ENCODE data around the gene WAS.

The WAS gene

DNA sequence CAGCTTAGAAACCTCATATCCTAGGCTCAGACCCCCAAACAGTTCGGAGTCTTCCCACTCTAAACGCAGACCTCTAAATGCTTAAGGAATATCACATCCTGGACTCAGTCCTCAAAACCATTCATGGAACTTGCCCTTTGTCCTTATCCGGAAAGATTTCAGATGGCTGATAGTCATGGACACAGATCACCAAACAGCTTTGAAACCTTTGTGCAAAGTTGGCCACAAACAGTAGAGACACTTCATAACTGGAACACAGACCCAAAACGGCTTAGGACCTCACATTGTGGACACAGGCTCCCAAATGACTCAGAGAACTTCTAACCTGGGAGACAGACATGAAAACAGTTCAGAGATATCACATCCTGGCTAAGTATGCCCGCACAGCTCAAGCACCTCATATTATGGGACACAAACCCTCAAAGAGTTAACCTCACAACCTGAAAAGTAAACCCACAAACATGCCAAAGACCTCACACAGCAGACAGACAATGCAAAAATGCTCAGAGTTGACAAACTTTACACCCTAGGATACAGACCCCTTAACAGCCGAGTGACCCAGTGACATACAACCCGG, 28.4 kb downstream of the WAS start:
- peaks cover 62% of the 10 kb centered on the region for H3K36me3 Mint-ChIP-seq
- CTCF ChIA-PET, result no interaction called here
- H3K27ac Mint-ChIP-seq, result peak overlapping the region; percentile 96
- H3K4me1 Mint-ChIP-seq, result peaks cover 69% of the 10 kb centered on the region
- peak overlapping the region; percentile 64 for H3K4me3 Mint-ChIP-seq
- no peak for DNase-seq
- peaks cover 35% of the 10 kb centered on the region for H3K9me3 Mint-ChIP-seq
- H3K27me3 Mint-ChIP-seq, result no peaks in the 10 kb centered on the region

DNA sequence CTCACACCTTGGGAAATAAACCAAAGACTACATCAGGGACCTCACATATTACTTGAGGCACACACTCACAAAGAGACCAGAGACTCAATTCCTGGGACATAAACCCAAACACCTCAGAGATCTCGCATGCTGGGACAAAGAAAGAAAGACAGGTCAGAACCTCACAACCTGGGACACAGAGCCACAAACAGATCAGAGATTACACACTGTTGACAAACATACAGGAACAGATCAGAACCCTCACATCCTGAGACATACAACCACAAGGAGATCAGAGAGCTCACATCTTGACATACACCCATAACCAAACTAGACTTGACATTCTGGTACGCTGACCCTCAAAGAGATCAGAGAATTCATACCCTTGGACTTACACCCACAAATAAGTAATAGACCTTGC, 30.2 kb downstream of the WAS start:
- CTCF ChIA-PET, result no interaction called here
- Mint-ChIP-seq H3K4me1 (peaks cover 80% of the 10 kb centered on the region), H3K36me3 (peaks cover 62% of the 10 kb centered on the region)

DNA sequence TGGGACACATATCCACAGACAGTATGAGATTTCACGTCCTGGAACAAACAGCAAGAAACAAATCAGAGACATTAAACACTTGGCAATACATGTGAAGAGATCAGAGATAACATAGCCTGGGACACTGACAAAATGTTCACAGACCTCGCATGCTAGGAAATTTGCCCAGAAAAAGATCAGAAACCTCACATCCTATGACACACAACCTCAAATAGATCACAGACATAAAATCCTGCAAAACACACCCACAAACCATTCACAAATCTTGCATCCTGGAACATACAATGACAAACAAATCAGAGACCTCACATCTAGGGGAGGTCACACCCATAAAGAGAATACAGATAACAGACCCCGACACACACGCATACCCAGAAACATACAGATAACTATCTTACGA, 31.0 kb downstream of the WAS start:
- peaks cover 61% of the 10 kb centered on the region for H3K36me3 Mint-ChIP-seq
- peaks cover 84% of the 10 kb centered on the region for H3K4me1 Mint-ChIP-seq
- peak overlapping the region; percentile 96 for H3K27ac Mint-ChIP-seq
- peaks cover 49% of the 10 kb centered on the region for H3K9me3 Mint-ChIP-seq
- DNase-seq, result peak; percentile 21
- CTCF ChIA-PET, result no interaction called here
- H3K27me3 Mint-ChIP-seq, result no peaks in the 10 kb centered on the region
- H3K4me3 Mint-ChIP-seq, result peak overlapping the region; percentile 8

More for the DNA sequence above, 30.2 kb downstream of the WAS start:
- H3K4me3 Mint-ChIP-seq, result peak overlapping the region; percentile 64
- H3K27me3 Mint-ChIP-seq, result no peaks in the 10 kb centered on the region
- peak; percentile 22 for DNase-seq
- H3K27ac Mint-ChIP-seq, result peak overlapping the region; percentile 96
- H3K9me3 Mint-ChIP-seq, result peaks cover 46% of the 10 kb centered on the region

DNA sequence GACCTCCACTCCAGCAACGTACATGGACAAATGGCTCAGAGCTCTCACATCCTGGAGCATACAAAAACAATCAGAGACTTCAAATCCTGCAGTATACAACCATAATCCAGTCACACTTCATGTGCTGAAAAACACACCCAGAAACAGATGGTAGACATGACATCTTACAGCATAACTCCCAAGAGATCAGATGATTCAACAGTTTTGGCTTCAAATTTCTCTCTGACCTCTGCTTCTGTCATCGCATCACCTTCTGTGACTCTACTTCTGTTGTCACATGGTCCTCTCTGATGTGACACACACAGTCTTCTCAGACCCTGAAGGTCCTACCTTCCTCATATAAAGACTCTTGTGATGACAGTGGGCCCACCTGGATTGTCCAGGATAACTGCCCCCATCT, 31.5 kb downstream of the WAS start:
- CTCF ChIA-PET, result no interaction called here
- DNase-seq, result no peak
- H3K4me3 Mint-ChIP-seq, result peak overlapping the region; percentile 8
- no peaks in the 10 kb centered on the region for H3K27me3 Mint-ChIP-seq
- H3K36me3 Mint-ChIP-seq, result peaks cover 60% of the 10 kb centered on the region
- peaks cover 84% of the 10 kb centered on the region for H3K4me1 Mint-ChIP-seq
- peak overlapping the region; percentile 96 for H3K27ac Mint-ChIP-seq
- H3K9me3 Mint-ChIP-seq, result peaks cover 49% of the 10 kb centered on the region

DNA sequence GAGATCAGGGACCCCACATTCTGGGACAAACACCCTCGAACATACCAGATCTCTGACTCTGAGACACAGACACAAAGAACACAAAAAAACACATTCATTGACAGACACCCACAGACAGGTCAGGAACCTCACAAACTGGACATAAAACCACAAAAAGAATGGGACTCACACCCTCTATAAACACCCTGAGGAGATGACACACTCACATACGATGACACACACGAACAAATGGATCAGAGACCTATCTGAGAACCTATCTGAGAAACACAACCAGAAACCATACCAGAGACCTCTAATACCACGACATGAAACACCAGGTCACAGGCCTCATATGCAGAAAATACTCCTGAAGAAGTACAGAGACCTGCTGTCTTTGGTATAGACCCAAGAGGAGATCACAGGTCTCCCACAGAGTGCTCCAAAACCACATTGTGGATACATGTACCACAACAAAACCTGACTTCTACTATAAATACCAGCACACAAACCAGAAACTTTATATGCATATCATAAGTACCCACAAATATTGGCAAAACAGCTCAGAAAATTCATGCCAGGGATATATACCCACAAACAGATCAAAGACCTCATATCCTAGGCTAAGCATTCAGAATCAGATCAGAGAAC, 32.4 kb downstream of the WAS start:
- peaks cover 75% of the 10 kb centered on the region for H3K4me1 Mint-ChIP-seq
- CTCF ChIA-PET, result no interaction called here
- H3K9me3 Mint-ChIP-seq, result peaks cover 45% of the 10 kb centered on the region
- H3K4me3 Mint-ChIP-seq, result no peak overlapping the region
- H3K27me3 Mint-ChIP-seq, result no peaks in the 10 kb centered on the region
- peaks cover 50% of the 10 kb centered on the region for H3K36me3 Mint-ChIP-seq
- DNase-seq, result no peak
- peak overlapping the region; percentile 96 for H3K27ac Mint-ChIP-seq

DNA sequence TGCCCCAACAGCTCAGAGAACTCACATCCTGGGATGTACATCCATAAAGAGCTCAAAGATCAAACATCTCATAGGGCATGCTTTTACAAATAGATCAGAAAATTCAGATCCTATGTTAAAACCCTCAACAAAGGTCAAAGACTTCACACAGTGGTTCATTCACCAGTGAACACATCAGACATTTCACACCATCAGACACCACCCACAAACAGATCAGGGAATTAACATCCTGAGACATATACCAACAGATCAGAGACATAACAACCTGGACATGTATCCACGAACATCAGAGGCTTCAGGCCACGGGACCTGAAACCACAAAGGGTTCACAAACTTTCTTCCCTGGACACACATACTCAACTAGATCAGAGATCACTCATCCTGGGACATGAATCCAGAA, 36.4 kb downstream of the WAS start:
- CTCF ChIA-PET, result no interaction called here
- H3K36me3 Mint-ChIP-seq, result peaks cover 27% of the 10 kb centered on the region
- H3K27me3 Mint-ChIP-seq, result no peaks in the 10 kb centered on the region
- no peak overlapping the region for H3K27ac Mint-ChIP-seq
- DNase-seq, result no peak
- no peak overlapping the region for H3K4me3 Mint-ChIP-seq
- H3K4me1 Mint-ChIP-seq, result peaks cover 38% of the 10 kb centered on the region
- peaks cover 31% of the 10 kb centered on the region for H3K9me3 Mint-ChIP-seq

DNA sequence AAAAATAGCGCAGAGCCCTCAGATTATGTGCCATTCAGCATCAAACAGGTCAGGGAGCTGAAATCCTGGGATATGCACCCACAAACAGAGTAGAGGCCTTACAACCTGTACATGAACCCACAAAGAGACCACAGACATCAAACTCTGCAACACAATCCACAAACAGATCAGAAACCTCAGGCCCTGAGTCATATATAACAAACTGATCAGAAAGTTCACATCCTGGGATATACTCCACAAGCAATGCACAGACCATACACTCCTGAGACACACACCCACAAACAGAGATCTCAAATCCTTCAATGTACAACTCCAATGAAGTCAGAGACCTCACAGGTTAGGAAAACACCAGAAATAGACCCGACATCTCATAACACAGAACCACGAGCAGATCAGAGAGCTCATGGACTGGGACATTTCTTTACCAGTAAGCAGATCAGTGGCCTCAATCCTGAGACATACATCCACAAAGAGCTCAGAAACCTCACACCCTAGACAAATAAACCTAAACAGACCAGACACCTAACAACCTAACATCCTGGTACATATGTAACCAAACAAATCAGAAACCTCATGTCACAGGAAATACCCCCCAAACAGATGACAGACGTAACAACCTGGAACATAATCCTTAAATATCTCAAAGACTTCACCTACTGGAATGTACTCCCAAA, 37.1 kb downstream of the WAS start:
- peaks cover 36% of the 10 kb centered on the region for H3K4me1 Mint-ChIP-seq
- no peak for DNase-seq
- no peaks in the 10 kb centered on the region for H3K27me3 Mint-ChIP-seq
- H3K36me3 Mint-ChIP-seq, result peaks cover 30% of the 10 kb centered on the region
- no peak overlapping the region for H3K27ac Mint-ChIP-seq
- H3K9me3 Mint-ChIP-seq, result peaks cover 27% of the 10 kb centered on the region
- no peak overlapping the region for H3K4me3 Mint-ChIP-seq
- CTCF ChIA-PET, result no interaction called here

DNA sequence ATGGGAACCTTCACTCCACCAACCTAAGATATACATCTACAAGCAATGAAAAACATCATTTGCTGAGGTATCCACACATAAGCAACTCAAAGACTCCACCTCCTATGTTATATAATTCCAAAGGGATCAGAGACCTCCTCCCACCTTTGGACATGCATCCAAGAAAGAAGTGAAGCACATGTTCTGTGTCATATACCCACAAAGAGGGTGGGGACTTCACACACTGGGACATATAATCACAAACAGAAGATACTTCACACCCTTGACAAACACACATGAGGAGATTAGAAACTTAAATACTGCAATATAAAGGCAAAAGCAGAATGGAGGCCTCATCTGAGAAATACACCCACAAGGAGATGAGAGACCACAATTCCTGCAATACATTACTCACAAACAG, 38.3 kb downstream of the WAS start:
- no peak for DNase-seq
- CTCF ChIA-PET, result no interaction called here
- H3K36me3 Mint-ChIP-seq, result peaks cover 30% of the 10 kb centered on the region
- H3K27me3 Mint-ChIP-seq, result no peaks in the 10 kb centered on the region
- no peak overlapping the region for H3K27ac Mint-ChIP-seq
- H3K4me1 Mint-ChIP-seq, result peaks cover 36% of the 10 kb centered on the region
- H3K9me3 Mint-ChIP-seq, result peaks cover 26% of the 10 kb centered on the region
- no peak overlapping the region for H3K4me3 Mint-ChIP-seq

DNA sequence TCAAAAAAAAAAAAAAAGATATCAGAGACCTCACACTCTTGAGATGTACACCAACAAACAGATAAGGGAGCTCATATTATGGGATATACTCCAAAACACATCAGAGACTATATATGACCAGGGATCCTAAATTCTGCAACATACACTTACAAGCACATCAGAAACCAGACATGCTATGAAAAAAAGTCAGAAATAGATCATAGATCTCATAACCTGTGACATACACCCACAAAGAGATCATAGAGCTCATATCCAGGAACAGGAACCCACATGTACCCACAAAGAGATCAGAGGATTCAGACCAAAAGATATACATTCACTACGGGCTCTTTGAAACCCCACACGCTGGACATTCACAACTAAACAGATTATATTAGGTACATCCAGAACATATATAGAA, 43.0 kb downstream of the WAS start:
- CTCF ChIA-PET, result interaction anchor here (0.5 kb wide), 1 partner anchor 10 kb away, joined by 6 read pairs; no protein-coding TSS in a partner anchor
- peaks cover 33% of the 10 kb centered on the region for H3K9me3 Mint-ChIP-seq
- no peak overlapping the region for H3K4me3 Mint-ChIP-seq
- H3K36me3 Mint-ChIP-seq, result peaks cover 42% of the 10 kb centered on the region
- no peak overlapping the region for H3K27ac Mint-ChIP-seq
- H3K27me3 Mint-ChIP-seq, result no peaks in the 10 kb centered on the region
- H3K4me1 Mint-ChIP-seq, result peaks cover 37% of the 10 kb centered on the region
- no peak for DNase-seq

DNA sequence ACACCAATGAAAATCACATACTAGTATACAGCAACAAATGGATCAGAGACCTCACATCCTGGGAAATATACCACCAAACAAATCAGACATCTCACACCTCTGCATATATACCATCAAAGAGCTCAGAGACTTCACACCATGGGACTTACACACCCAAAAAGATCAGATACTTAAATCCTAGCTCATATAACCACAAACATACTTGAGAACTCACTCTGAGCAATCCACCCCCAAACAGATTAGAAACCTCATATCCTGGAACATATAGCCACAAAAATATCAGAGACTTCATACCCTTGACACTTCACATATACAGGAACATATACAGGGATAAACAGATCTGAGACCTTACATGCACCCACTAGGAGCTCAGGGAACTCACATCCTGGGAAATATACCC, 45.1 kb downstream of the WAS start:
- Mint-ChIP-seq H3K27me3 (no peaks in the 10 kb centered on the region), H3K27ac (no peak overlapping the region), H3K9me3 (peaks cover 33% of the 10 kb centered on the region), H3K36me3 (peaks cover 50% of the 10 kb centered on the region), H3K4me3 (no peak overlapping the region), H3K4me1 (peaks cover 37% of the 10 kb centered on the region)
- DNase-seq, result no peak
- CTCF ChIA-PET, result no interaction called here

DNA sequence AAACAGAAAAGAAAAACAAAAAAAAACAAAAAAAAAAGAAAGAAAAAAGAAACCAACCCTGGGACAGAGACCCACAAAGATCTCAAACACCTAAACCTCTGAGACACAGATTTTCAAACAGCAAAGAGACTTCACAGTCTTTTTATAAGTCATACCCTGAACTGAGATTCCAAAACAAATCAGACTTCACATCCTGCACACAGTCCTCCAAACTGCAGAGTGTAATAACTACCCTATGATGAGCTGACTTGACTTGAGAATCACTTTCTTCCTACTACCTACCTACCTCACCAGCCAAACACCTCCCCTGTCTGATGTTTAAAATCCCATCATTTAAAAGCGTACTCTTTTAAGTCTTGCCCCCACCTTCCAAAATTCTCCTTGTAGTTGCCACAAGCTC, 52.7 kb downstream of the WAS start:
- peak overlapping the region; percentile 98 for H3K27ac Mint-ChIP-seq
- peaks cover 26% of the 10 kb centered on the region for H3K4me1 Mint-ChIP-seq
- H3K27me3 Mint-ChIP-seq, result no peaks in the 10 kb centered on the region
- H3K4me3 Mint-ChIP-seq, result peak overlapping the region; percentile 96
- peaks cover 13% of the 10 kb centered on the region for H3K36me3 Mint-ChIP-seq
- H3K9me3 Mint-ChIP-seq, result no peaks in the 10 kb centered on the region
- CTCF ChIA-PET, result interaction anchor here (0.6 to 1.0 kb wide), 2 partner anchors 10 to 23 kb away, joined by 3 to 6 read pairs; no protein-coding TSS in a partner anchor
- no peak for DNase-seq

DNA sequence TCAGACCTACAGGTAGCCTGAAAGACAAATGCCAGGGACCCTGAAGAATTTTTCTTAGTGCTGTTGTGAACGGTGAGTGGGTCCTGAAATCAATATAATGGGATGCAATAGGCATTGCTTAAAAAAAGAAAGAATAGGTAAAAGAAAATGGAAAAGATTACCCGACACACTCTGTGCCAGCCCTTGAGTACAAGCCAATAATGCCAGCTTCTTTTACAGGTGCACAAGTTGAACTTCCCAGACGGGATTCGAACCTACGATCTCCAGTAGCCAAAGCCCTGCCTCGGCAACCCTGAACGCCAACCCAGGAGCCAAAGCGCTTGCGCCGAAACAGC, 53.2 kb downstream of the WAS start:
- H3K4me3 Mint-ChIP-seq, result peak overlapping the region; percentile 96
- no peaks in the 10 kb centered on the region for H3K9me3 Mint-ChIP-seq
- peak overlapping the region; percentile 98 for H3K27ac Mint-ChIP-seq
- peaks cover 26% of the 10 kb centered on the region for H3K4me1 Mint-ChIP-seq
- H3K36me3 Mint-ChIP-seq, result peaks cover 13% of the 10 kb centered on the region
- CTCF ChIA-PET, result interaction anchor here (0.6 to 1.0 kb wide), 2 partner anchors 10 to 24 kb away, joined by 3 to 6 read pairs; no protein-coding TSS in a partner anchor
- no peaks in the 10 kb centered on the region for H3K27me3 Mint-ChIP-seq
- no peak for DNase-seq

DNA sequence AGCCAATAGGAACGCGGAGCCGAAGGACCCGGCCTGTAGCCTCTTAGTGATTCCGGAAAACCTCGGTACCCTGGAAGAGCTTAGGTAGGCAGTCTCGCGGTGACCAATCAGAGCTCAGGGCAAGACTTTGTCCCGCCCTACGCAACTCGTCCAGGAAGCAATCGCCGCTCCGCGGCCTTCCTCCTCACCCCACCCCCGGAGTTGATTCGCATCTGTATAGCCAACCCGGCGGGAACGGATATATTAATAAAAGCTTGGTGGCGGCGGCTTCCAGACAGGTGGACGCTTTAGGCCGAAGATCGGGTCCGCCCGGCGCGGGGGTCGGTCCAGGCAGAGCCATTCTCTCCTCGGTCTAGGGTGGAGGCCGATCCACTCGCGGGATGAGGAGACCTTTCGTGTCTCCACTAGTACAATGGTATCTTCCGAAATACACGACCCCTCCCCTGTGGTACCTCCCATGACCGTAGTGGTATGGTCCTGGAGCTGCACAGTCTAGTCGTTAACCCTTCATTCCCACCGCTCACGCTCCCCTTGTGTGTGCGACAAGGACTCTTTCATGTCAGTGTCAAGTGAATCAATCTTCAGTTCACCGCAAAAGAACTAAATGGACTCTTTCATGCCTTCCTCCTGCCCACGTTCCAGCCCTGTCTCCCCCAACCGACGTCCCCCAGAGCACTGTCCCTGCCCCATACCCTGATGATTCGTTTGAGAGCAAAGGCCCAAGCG, 53.8 kb downstream of the WAS start:
- Mint-ChIP-seq H3K36me3 (peaks cover 10% of the 10 kb centered on the region), H3K9me3 (no peaks in the 10 kb centered on the region), H3K4me3 (peak overlapping the region; percentile 96), H3K27ac (peak overlapping the region; percentile 98), H3K27me3 (no peaks in the 10 kb centered on the region), H3K4me1 (peaks cover 26% of the 10 kb centered on the region)
- DNase-seq, result peak; percentile 92
- CTCF ChIA-PET, result interaction anchor here (1.0 kb wide), 1 partner anchor 24 kb away, joined by 3 read pairs; no protein-coding TSS in a partner anchor

DNA sequence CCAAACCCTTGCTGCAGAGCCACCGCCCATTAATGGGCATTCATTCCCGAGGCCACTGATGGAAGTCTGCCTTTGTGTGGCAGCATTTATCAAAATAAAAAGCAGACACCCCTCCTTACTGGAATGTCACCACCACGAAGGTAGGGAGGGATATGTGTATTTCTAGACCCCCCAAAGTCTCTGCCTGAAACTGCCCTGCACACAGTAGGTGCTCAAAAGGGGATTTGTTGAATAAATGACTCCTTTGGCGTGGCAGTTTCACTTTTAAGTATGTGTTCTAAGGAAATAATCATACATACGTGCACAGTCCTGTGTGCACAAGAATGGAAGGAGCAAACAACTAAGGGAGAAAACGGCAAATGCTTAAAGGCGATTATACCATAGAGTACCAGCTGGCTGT, 54.3 kb downstream of the WAS start:
- peak overlapping the region; percentile 96 for H3K4me3 Mint-ChIP-seq
- no peak for DNase-seq
- no peaks in the 10 kb centered on the region for H3K27me3 Mint-ChIP-seq
- H3K36me3 Mint-ChIP-seq, result peaks cover 10% of the 10 kb centered on the region
- CTCF ChIA-PET, result no interaction called here
- H3K9me3 Mint-ChIP-seq, result no peaks in the 10 kb centered on the region
- peak overlapping the region; percentile 98 for H3K27ac Mint-ChIP-seq
- peaks cover 26% of the 10 kb centered on the region for H3K4me1 Mint-ChIP-seq

All from activated naive CD4-positive, alpha-beta T cell treated with anti-CD3 and anti-CD28 coated beads, Interleukin-2, amount 10 ng/mL, durations not matched to agents 7 days and 5 days (primary cell).